Kidney (tissue), 14 donors: Measurements from ENCODE around the gene RAB3D. TPM values are rescaled to one million over a fixed set of nuclear protein-coding genes. Genes with fewer than 3 reads are reported as not detected.

ENCODE experiments used
- DNase-seq, 5 donors: peaks; one replicate each; pipeline ENCODE4 v3.0.0-alpha.2; 2013 to 2020
- FAIRE-seq: peaks from 2 replicates; lab custom pipeline; 2012; peaks lifted over from hg19 to GRCh38; lab: Jason Lieb, UNC
- H3K27ac ChIP-seq, 2 donors: one replicate each; pipeline ENCODE4 v1.7.0; 2013; ENCODE audit warnings: low read depth in 2 of 2, low read length in 2 of 2, inconsistent platforms in 1 of 2
- H3K27me3 ChIP-seq: one replicate; pipeline ENCODE4 v1.7.1; 2013; ENCODE audit warnings: low read length, inconsistent platforms; ENCODE audit not compliant: control insufficient read depth, insufficient read depth
- H3K36me3 ChIP-seq, 3 donors: one replicate each; pipeline versions ENCODE4 v1.7.0 to v1.7.1; 2013; ENCODE audit warnings: low read length in 3 of 3, control low read depth in 1 of 3, inconsistent platforms in 1 of 3; ENCODE audit not compliant: insufficient read depth in 3 of 3, control insufficient read depth in 2 of 3
- H3K4me1 ChIP-seq, 3 donors: one replicate each; pipeline versions ENCODE4 v1.7.0 to v1.7.1; 2013; ENCODE audit warnings: low read length in 3 of 3, inconsistent platforms in 1 of 3, low read depth in 1 of 3; ENCODE audit not compliant: control insufficient read depth in 2 of 3, insufficient read depth in 2 of 3
- H3K4me3 ChIP-seq, 3 donors: one replicate each; pipeline versions ENCODE4 v1.7.0 to v1.8.1; 2013; ENCODE audit warnings: low read length in 3 of 3, control low read depth in 1 of 3, inconsistent platforms in 1 of 3
- H3K9ac ChIP-seq, 3 donors: one replicate each; pipeline versions ENCODE4 v1.7.0 to v1.7.1; 2013; ENCODE audit warnings: low read length in 3 of 3, control low read depth in 1 of 3, inconsistent platforms in 1 of 3
- H3K9me3 ChIP-seq, 3 donors: one replicate each; pipeline versions ENCODE4 v1.7.0 to v1.7.1; 2013; ENCODE audit warnings: low read length in 3 of 3, control low read depth in 1 of 3, inconsistent platforms in 1 of 3; ENCODE audit not compliant: control insufficient read depth in 2 of 3, insufficient read depth in 1 of 3
- CTCF ChIP-seq: IDR thresholded peaks from 3 replicates; pipeline ENCODE4 v1.5.1; 2012; ENCODE audit warnings: mild to moderate bottlenecking, moderate library complexity, borderline replicate concordance; ENCODE audit not compliant: insufficient read depth; ENCODE audit errors: extremely low read depth
- intact Hi-C: fragments of 100-400 bp; cut with DNase I; formaldehyde crosslinking; loops from one replicate; pipeline ENCODE4 v1.11.1; 2022
- polyA plus RNA-seq: library from polyadenylated mRNA; stranded (reverse); fragments of 350-450 nt; fragmentation: Illumina TruSeq; extraction: RNeasy Lipid Tissue Mini Kit (QIAGEN cat#74804); gene quantifications from one replicate; pipeline ENCODE4 v1.2.3, GENCODE V29; 2014; ENCODE audit warnings: low read depth, low replicate concordance; ENCODE audit not compliant: insufficient read depth
- total RNA-seq: library from RNA; stranded (reverse); fragmentation: NEBNext Ultra II Directional; extraction: Animal tissue kit (Norgen Biotek cat#: 25700); gene quantifications from one replicate; pipeline ENCODE4 v1.2.1, GENCODE V29; 2021
- donor health status: control.
- donor health status: control.
- donor health status: control.
- donor health status: control.
- donor health status: control.
- donor health status: DM: yes; HTN: yes; CAD: no.
- donor health status: Normal renal cell carcinoma (clear cell type).

The RAB3D gene
- total and polyA plus RNA-seq, 2 donors from 2014 or later = 8.3 to 80.4 TPM

GRCh38 chr19:11365557-11366117, 26.2 kb upstream of the RAB3D start:
- FAIRE-seq (no peak), DNase-seq (no peak)
- Histone ChIP-seq H3K27me3 (no peaks in the 10 kb centered on the region), H3K4me1 (no peaks in the 10 kb centered on the region), H3K4me3 (no peak overlapping the region), H3K9ac (no peak overlapping the region), H3K9me3 (no peaks in the 10 kb centered on the region), H3K36me3 (no peaks in the 10 kb centered on the region), H3K27ac (no peak overlapping the region)
- TF ChIP-seq CTCF = no peak
- intact Hi-C loops = no loop called here

- no peak for TF ChIP-seq CTCF
- intact Hi-C loops = no loop called here
- FAIRE-seq = no peak
- DNase-seq = no peak
- H3K9me3 ChIP-seq = no peaks in the 10 kb centered on the region
- H3K27me3 ChIP-seq = no peaks in the 10 kb centered on the region
- H3K4me1 ChIP-seq = no peaks in the 10 kb centered on the region
- H3K4me3 ChIP-seq = no peak overlapping the region
- no peaks in the 10 kb centered on the region for H3K36me3 ChIP-seq
- no peak overlapping the region for H3K9ac ChIP-seq
- H3K27ac ChIP-seq = no peak overlapping the region
These were observed 25.5 kb upstream of the RAB3D start for GRCh38 chr19:11364935-11365334.

GRCh38 chr19:11364296-11364904, 24.9 kb upstream of the RAB3D start:
- DNase-seq = no peak
- Histone ChIP-seq H3K27me3 (no peaks in the 10 kb centered on the region), H3K9me3 (no peaks in the 10 kb centered on the region), H3K27ac (no peak overlapping the region), H3K36me3 (no peaks in the 10 kb centered on the region), H3K9ac (no peak overlapping the region), H3K4me1 (no peaks in the 10 kb centered on the region), H3K4me3 (no peak overlapping the region)
- intact Hi-C loops = no loop called here
- FAIRE-seq = no peak
- TF ChIP-seq CTCF = no peak

- Histone ChIP-seq H3K9me3 (no peaks in the 10 kb centered on the region), H3K9ac (no peak overlapping the region), H3K27me3 (no peaks in the 10 kb centered on the region), H3K27ac (no peak overlapping the region), H3K4me3 (no peak overlapping the region), H3K36me3 (no peaks in the 10 kb centered on the region), H3K4me1 (no peaks in the 10 kb centered on the region)
- DNase-seq = no peak
- intact Hi-C loops = no loop called here
- no peak for TF ChIP-seq CTCF
- no peak for FAIRE-seq
These were observed 24.4 kb upstream of the RAB3D start for GRCh38 chr19:11363881-11364280.
